NCI-H1436 (cell line): ENCODE data around the gene CSF2RB.

ENCODE experiments used
- DNase-seq: peaks from one replicate; lab custom pipeline; 2025; lab: John Stamatoyannopoulos, UW

Gene CSF2RB

DNA sequence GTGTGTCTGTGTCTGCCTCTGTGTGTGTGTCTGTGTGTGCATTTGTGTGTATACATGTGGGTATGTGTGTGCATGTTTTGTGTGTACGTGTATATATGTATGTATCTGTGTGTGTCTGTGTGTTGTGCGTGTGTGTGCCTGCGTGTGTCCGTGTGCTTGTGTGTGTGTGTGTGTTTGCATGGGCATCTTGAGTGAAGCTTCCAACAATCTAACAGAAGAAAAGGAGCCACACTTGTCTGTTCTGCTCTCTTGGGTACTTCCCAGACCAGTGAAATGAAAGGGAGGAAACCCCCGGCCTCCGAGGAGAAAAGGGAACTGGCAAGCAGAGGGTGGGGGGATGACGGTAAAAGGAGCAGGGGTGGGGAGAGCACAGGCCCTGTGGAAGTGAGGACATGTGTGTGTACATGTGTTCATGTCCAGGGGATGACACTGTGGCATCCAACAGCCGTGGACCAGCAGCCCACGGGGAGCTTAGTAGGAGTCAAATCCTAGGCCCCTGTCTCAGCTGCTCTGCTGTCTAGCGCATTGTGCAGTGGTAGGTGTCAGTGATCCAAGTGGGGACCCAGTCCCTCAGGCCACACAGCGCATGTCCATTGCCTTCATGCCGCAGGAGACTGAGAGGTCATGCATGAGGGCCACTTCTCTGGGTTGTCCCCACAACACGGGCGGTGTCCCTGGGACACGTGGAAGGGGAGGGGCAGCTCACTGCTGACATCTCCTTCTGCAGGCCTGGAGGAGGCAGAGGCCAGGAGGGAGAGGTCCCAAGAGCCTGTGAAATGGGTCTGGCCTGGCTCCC lies 8.1 kb downstream of the CSF2RB start:
- no peak for DNase-seq

DNA sequence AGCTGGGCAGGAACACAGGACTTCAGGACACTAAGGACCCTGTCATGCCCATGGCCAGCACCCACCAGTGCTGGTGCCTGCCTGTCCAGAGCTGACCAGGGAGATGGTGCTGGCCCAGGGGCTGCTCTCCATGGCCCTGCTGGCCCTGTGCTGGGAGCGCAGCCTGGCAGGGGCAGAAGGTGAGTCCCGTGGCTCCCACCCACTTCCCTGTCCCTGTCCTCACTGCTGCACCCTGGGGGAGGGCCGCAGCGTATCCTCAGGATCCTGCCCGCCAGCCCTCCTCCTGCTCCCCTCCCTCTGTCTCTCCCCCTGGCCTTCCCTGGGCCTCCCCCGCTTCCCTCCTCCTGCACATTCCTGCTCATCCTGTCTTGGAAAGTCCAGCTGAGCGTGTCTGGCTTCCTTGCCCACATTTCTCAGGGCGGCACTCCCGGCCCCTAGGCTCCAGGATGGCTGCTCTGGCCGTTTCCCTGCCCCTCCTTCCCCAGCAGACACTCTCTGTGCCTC lies 8.7 kb downstream of the CSF2RB start:
- no peak for DNase-seq

- DNase-seq, result no peak
These were observed 9.3 kb downstream of the CSF2RB start for GRCh38 chr22:36922711-36923110.

DNA sequence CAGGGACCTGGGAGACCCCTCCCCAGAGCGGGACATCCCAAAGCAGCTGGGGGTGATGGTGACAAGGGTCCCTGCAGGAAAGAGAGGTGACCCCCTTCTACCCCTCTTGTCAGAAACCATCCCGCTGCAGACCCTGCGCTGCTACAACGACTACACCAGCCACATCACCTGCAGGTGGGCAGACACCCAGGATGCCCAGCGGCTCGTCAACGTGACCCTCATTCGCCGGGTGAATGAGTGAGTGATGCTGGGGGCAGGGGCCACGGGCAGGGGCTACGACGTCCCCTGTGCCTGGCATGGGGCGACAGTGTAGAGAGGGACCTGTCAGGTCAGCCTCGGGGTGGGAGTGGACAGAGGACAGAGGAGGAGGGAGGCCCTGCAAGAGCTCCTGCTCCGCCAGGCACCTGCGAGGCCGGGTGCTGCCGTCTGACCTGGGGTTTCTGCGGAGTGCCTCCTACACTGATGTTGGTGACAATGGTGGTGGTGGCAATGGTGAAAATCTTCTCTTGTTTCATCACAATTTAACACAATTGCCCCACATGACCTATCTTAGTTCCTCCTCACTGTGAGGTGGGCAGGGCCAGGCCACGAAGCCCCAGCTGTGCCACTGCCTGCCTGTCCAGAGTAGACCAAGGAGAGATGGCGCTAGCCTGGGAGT lies 9.8 kb downstream of the CSF2RB start:
- no peak for DNase-seq

DNA sequence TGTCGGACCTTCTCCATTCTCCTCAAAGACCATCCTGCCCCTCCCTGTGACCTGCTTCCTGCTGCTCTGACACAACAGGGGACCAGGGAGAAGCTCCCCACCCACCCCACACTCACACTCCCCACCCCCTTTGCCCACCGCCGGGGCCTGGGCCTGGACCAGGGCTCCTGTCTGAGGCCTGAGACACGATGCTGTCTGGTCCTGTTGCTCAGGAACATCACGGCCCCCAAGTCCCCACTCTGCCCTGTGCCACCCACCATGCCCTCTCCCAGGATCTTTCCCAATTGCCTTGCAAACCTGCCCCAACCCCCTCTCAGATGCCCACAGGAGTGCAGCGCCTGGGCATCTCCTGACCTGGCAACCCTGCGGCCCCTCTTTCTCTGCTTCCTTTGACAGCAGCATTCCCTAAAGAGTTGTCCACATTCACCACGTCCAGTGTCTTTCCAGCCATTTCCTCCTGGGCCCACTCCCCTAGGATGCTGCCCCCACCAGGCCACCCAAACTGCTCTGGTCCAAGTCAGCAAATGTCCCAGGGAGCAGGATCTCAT lies 10.8 kb downstream of the CSF2RB start:
- DNase-seq, result no peak

DNA sequence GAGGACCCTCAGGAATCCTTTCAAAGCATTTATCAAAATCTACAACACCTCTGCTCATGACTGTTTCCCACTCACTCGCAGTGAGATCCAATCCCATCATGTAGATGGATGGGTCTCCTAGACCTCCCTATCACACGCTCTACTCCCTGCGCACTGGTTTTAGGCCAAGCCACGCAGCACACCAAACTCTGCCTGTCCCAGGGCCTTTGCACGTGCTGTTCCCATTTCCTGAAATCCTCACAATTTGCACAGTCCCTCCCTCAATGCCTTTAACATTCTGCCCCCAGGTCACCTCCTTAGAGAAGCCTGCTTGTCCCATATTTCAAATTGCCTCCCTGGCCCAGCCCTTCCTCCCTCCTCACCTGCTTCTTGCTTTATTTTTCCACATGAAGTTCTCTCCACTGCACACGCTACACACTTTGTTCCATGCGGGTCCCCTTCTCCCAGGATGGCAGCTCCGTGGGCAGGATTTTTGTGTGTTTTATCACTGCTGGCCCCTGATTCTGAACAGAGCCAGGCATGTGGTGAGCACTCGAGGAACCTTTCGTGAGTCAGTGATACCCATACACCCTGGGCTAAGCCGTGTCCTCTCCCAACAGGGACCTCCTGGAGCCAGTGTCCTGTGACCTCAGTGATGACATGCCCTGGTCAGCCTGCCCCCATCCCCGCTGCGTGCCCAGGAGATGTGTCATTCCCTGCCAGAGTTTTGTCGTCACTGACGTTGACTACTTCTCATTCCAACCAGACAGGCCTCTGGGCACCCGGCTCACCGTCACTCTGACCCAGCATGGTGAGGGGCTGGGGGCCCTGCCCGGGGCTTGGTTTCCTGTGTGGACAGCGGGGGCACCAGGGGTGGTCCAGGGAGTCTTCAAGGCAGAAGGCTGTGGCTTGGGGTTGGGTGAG lies 12.2 kb downstream of the CSF2RB start:
- DNase-seq, result no peak

- DNase-seq, result no peak
These were observed 12.9 kb downstream of the CSF2RB start for GRCh38 chr22:36926309-36926708.

DNA sequence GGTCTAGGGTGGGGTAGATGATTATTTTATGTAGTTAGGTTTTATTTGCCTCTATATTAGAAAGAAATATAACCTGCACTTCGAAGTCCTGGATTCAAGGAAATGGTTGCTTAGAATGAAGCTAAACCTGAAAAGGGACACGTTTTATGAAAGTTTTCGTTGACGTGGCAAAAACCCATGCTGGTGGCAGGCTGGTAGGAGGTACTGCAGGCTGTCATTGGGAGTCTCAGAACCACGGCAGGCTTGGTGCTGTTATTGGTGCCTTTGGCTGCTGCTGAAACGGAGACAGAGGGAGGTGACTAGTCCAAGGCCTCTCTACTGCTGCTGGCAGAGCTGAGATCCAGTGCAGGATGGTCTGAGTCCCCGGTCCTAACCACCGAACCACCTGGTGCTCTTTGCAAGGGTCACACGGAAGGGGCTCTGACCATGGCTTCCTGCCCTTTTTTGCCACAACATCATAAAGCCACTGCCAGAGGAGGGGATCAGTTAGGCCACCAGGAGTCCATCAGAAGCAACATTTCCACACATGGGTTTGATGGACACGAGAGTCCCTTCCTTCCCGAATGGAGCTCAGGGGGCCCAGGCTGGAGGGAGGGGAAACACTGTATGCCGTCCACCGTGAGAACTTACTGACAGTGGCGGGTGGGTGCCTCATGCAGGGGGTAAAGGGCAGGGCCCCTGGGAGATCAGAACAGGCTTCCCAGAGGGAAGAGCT lies 13.4 kb downstream of the CSF2RB start:
- DNase-seq, result no peak

DNA sequence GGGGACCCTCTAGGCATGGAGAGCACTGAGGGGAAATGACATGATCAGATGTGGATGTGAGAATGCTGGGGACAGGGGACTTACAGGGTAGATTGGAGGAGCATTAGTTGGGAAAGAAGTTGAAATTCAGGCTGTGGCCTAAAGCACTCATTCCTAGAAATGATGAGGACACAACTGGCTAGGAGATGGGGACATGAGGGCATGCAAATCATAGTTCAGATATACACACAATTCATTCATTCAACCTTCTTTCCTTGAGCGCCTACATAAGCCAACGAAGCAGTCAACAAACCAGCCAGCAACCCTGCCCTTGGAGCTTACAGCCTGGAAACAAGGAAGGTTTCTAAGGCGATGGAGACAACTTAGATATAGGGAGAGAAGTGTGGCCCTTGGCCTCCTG lies 14.2 kb downstream of the CSF2RB start:
- DNase-seq, result no peak

DNA sequence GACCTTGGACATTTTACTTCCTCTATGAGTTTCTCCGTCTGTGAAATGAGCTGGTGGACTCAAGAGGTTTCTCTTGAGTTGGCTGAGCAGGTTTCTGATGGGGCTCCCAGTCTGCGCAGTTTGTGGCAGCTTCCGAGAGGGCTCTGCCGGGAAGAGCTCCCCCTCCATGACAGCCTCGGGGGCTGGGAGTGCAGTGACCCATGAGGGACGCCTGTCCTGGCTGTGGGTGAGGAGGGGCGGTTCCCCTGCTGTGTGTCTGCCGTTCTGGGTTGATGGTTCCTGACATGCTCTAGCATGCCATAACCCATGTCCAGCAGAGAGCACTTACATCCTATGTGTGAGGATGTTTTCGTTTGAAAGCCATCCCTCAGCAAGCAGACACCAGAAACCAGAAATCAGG lies 14.8 kb downstream of the CSF2RB start:
- no peak for DNase-seq

GRCh38 chr22:36928786-36929535 lies 15.5 kb downstream of the CSF2RB start:
- DNase-seq, result no peak

DNA sequence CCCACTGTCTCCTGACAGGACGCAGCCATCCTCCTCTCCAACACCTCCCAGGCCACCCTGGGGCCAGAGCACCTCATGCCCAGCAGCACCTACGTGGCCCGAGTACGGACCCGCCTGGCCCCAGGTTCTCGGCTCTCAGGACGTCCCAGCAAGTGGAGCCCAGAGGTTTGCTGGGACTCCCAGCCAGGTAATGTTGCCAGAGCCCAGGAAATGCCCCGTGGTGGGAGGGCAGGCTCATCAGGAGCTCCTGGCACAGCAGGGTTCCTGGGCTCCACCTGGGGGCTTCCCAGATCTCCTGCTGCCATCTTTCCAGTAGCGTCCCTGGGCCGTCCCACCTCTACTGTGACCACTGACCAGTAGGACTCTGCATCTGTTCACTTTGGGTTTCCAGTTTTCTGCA lies 16.2 kb downstream of the CSF2RB start:
- DNase-seq, result no peak

- no peak for DNase-seq
These were observed 16.9 kb downstream of the CSF2RB start for GRCh38 chr22:36930041-36930935.

- no peak for DNase-seq
These were observed 18.0 kb downstream of the CSF2RB start for GRCh38 chr22:36931446-36931845.

- DNase-seq, result no peak
These were observed 20.4 kb downstream of the CSF2RB start for GRCh38 chr22:36933629-36934417.

DNA sequence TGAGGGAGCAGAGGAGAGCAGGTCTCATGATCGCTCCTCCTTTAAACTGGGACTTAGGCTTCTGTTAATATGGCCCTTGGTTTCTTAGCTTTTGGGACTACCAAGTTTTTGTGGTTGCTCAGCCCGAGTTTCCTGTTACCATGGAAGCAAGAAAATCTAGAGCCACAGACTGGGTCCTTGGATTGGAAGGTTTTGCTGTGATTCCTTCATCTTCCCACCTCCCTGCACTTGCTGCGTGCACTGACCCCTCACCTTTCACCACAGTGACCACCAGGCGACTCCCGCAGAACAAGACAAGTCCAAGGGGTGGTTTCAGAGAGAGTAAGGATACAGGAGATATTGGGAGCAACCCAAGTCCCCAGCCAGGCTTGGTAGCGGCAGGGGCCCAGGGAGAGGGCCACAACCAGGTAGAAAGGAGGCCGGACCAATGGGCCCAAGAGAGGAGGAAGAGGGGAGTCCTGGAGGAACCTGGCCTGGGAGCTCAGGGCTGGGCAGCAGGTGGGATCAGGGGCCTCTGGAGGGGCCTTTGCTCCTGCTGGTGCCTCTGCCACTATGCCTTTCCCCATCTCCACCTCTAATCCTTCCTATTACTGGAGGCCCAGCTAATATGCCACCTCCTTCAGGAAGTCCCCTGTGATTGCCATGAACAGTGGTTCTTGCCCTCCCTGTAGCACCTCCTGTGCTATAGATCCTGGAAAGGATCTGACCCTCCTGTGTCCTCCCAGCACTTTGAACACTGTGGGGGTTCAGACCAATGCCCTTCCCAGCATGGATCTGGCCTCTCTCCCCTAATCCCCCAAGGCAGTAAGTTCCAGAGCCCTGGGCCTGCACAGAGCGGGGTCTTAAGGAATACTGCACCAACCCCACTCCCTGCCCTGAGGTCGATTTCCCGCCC lies 21.2 kb downstream of the CSF2RB start:
- DNase-seq, result no peak

DNA sequence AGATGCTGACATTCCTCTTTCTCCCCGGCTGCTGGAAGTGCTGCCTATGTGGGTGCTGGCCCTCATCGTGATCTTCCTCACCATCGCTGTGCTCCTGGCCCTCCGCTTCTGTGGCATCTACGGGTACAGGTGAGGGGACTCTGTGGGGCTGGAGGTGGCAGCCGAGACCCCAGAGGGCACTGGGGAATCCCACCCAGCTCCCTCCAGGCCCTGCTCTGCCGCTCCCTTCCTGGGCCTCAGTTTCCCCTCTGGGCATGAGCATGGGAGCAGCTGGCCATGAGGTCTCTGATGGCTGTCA lies 21.8 kb downstream of the CSF2RB start:
- DNase-seq, result no peak

- no peak for DNase-seq
These were observed 22.3 kb downstream of the CSF2RB start for GRCh38 chr22:36935694-36936093.
